WTC11 (cell line): ENCODE measurements around the gene CEP68.

Source experiments
- ETV6 ChIP-seq: sonication (generic); formaldehyde crosslinking; IDR thresholded peaks from 2 replicates; pipeline ENCODE4 v1.8.1; 2022; ENCODE audit warnings: mild to moderate bottlenecking, missing genetic modification reagents
- GABPB1 ChIP-seq: sonication (generic); formaldehyde crosslinking; IDR thresholded peaks from 2 replicates; pipeline ENCODE4 v1.8.1; 2023; ENCODE audit warnings: mild to moderate bottlenecking, missing genetic modification reagents
- TF ChIP-seq, protein P1 (sequence below): fragments of 200-600 bp; IDR thresholded peaks from 2 replicates; pipeline ENCODE4 v1.8.0; 2022; ENCODE audit warnings: antibody characterized with exemption
- TF ChIP-seq, protein P2 (sequence below): sonication (generic); formaldehyde crosslinking; IDR thresholded peaks from 2 replicates; pipeline ENCODE4 v1.8.1; 2023; ENCODE audit warnings: mild to moderate bottlenecking, missing genetic modification reagents, moderate library complexity
- TF ChIP-seq, protein P3 (sequence below): sonication (generic); formaldehyde crosslinking; IDR thresholded peaks from 2 replicates; pipeline ENCODE4 v1.8.0; 2022; ENCODE audit warnings: mild to moderate bottlenecking, missing genetic modification reagents
- TF ChIP-seq, protein P4 (sequence below): sonication (generic); formaldehyde crosslinking; IDR thresholded peaks from 2 replicates; pipeline ENCODE4 v1.8.1; 2022; ENCODE audit warnings: low read depth, missing genetic modification reagents, borderline replicate concordance
- TF ChIP-seq, protein P5 (sequence below): sonication (generic); formaldehyde crosslinking; IDR thresholded peaks from 2 replicates; pipeline ENCODE4 v1.8.1; 2023; ENCODE audit warnings: mild to moderate bottlenecking, moderate library complexity, missing genetic modification reagents
- TF ChIP-seq, protein P6 (sequence below): sonication (generic); formaldehyde crosslinking; IDR thresholded peaks from 2 replicates; pipeline ENCODE4 v1.8.1; 2023; ENCODE audit warnings: mild to moderate bottlenecking, missing genetic modification reagents

DNA sequence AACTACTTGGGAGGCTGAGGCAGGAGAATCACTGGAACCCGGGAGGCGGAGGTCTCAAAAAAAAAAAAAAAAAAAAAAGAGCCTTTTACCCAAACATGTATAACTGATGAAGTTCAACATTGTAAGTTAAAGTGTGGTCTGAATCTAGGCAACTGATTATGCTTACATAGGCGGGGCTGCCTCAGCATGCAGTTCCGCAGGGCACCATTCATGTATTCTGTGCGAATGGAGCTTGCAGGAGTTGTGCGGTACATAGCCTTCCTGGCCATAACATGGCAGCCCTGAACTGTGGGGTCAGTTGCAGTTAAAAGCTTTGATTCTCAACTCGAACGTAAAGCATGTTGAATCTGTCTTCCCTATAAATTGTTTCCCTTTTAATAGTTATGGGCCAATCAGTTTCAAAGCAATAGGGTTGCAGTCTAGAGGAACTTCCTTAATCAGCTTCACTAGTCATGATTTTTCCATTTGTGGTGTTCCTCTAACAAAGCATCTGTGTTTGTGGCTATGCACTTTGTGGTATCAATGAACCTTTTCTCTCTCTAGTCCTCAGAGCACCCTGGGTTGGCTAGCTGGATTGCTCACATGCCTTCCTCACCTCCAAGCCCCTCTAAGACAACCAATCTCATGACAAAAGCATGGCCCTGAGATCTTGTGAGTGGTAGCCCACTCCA, 30.6 kb upstream of the CEP68 start:
- TF ChIP-seq, protein P1, sequence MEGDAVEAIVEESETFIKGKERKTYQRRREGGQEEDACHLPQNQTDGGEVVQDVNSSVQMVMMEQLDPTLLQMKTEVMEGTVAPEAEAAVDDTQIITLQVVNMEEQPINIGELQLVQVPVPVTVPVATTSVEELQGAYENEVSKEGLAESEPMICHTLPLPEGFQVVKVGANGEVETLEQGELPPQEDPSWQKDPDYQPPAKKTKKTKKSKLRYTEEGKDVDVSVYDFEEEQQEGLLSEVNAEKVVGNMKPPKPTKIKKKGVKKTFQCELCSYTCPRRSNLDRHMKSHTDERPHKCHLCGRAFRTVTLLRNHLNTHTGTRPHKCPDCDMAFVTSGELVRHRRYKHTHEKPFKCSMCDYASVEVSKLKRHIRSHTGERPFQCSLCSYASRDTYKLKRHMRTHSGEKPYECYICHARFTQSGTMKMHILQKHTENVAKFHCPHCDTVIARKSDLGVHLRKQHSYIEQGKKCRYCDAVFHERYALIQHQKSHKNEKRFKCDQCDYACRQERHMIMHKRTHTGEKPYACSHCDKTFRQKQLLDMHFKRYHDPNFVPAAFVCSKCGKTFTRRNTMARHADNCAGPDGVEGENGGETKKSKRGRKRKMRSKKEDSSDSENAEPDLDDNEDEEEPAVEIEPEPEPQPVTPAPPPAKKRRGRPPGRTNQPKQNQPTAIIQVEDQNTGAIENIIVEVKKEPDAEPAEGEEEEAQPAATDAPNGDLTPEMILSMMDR = no peak
- TF ChIP-seq, protein P2, sequence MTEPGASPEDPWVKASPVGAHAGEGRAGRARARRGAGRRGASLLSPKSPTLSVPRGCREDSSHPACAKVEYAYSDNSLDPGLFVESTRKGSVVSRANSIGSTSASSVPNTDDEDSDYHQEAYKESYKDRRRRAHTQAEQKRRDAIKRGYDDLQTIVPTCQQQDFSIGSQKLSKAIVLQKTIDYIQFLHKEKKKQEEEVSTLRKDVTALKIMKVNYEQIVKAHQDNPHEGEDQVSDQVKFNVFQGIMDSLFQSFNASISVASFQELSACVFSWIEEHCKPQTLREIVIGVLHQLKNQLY (CRISPR knock-in tag) = no peak
- TF ChIP-seq GABPB1 (no peak), ETV6 (CRISPR knock-in tag) (no peak)
- TF ChIP-seq, protein P3, sequence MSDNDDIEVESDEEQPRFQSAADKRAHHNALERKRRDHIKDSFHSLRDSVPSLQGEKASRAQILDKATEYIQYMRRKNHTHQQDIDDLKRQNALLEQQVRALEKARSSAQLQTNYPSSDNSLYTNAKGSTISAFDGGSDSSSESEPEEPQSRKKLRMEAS (CRISPR knock-in tag) = no peak
- TF ChIP-seq, protein P4, sequence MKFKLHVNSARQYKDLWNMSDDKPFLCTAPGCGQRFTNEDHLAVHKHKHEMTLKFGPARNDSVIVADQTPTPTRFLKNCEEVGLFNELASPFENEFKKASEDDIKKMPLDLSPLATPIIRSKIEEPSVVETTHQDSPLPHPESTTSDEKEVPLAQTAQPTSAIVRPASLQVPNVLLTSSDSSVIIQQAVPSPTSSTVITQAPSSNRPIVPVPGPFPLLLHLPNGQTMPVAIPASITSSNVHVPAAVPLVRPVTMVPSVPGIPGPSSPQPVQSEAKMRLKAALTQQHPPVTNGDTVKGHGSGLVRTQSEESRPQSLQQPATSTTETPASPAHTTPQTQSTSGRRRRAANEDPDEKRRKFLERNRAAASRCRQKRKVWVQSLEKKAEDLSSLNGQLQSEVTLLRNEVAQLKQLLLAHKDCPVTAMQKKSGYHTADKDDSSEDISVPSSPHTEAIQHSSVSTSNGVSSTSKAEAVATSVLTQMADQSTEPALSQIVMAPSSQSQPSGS (CRISPR knock-in tag) = no peak
- TF ChIP-seq, protein P5, sequence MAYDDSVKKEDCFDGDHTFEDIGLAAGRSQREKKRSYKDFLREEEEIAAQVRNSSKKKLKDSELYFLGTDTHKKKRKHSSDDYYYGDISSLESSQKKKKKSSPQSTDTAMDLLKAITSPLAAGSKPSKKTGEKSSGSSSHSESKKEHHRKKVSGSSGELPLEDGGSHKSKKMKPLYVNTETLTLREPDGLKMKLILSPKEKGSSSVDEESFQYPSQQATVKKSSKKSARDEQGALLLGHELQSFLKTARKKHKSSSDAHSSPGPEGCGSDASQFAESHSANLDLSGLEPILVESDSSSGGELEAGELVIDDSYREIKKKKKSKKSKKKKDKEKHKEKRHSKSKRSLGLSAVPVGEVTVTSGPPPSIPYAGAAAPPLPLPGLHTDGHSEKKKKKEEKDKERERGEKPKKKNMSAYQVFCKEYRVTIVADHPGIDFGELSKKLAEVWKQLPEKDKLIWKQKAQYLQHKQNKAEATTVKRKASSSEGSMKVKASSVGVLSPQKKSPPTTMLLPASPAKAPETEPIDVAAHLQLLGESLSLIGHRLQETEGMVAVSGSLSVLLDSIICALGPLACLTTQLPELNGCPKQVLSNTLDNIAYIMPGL (CRISPR knock-in tag) = no peak
- TF ChIP-seq, protein P6, sequence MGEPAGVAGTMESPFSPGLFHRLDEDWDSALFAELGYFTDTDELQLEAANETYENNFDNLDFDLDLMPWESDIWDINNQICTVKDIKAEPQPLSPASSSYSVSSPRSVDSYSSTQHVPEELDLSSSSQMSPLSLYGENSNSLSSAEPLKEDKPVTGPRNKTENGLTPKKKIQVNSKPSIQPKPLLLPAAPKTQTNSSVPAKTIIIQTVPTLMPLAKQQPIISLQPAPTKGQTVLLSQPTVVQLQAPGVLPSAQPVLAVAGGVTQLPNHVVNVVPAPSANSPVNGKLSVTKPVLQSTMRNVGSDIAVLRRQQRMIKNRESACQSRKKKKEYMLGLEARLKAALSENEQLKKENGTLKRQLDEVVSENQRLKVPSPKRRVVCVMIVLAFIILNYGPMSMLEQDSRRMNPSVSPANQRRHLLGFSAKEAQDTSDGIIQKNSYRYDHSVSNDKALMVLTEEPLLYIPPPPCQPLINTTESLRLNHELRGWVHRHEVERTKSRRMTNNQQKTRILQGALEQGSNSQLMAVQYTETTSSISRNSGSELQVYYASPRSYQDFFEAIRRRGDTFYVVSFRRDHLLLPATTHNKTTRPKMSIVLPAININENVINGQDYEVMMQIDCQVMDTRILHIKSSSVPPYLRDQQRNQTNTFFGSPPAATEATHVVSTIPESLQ (CRISPR knock-in tag) = no peak
